OCI-LY3 (cell line): ENCODE results near the gene RAB3D.

Source experiments
- CTCF ChIP-seq: fragments of 200-600, 300-600 bp; sonication (generic); IDR thresholded peaks from 2 replicates; pipeline ENCODE4 v1.5.1; 2014; ENCODE audit warnings: antibody characterized with exemption, low read length, low read depth
- EZH2phosphoT487 ChIP-seq: fragments of 200-600 bp; shearing (Covaris generic); IDR thresholded peaks from 2 replicates; pipeline ENCODE4 v1.6.1; 2018; ENCODE audit warnings: antibody characterized with exemption, mixed run types, low read depth

GRCh38 chr19:11322269-11323024, 17.0 kb downstream of the RAB3D start:
- no peak for TF ChIP-seq CTCF
- TF ChIP-seq EZH2phosphoT487 = no peak
